ENCODE data around the gene MUC22.

DNA sequence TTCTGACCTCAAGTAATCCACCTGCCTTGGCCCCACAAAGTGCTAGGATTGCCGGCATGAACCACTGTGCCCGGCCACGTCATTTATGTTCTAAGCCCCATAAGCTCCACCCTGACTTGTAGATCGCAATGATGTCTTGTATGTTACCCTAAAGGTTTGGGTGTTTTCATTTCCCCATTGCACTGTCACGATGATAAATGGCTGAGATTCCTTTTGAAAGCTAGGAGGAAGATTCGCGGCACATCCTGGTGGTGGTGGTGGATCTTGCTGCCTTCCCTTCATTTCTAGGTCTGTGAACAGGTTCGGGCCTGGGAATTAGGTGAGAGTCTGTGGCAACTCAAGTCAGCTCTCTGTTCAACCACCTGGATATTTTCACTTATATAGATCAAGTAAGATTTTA is 28.3 kb downstream of the MUC22 start:
- no peak for TF ChIP-seq EZH2 (IDR thresholded peaks at IDR 0.05; ENCODE audit: borderline replicate concordance, low read length)
- TF ChIP-seq, protein P1, sequence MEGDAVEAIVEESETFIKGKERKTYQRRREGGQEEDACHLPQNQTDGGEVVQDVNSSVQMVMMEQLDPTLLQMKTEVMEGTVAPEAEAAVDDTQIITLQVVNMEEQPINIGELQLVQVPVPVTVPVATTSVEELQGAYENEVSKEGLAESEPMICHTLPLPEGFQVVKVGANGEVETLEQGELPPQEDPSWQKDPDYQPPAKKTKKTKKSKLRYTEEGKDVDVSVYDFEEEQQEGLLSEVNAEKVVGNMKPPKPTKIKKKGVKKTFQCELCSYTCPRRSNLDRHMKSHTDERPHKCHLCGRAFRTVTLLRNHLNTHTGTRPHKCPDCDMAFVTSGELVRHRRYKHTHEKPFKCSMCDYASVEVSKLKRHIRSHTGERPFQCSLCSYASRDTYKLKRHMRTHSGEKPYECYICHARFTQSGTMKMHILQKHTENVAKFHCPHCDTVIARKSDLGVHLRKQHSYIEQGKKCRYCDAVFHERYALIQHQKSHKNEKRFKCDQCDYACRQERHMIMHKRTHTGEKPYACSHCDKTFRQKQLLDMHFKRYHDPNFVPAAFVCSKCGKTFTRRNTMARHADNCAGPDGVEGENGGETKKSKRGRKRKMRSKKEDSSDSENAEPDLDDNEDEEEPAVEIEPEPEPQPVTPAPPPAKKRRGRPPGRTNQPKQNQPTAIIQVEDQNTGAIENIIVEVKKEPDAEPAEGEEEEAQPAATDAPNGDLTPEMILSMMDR (IDR thresholded peaks at IDR 0.05; ENCODE audit: low read length) = no peak
